GM12892 (cell line): ENCODE results near the gene LPCAT3.

Source experiments
- POLR2A ChIP-seq: IDR thresholded peaks from 2 replicates; pipeline ENCODE4 v1.6.1; 2011; ENCODE audit warnings: low read depth, low read length, control low read depth
- POLR2AphosphoS5 ChIP-seq: IDR thresholded peaks from 2 replicates; pipeline ENCODE4 v1.6.1; 2011; ENCODE audit warnings: low read depth, low read length, control low read depth

DNA sequence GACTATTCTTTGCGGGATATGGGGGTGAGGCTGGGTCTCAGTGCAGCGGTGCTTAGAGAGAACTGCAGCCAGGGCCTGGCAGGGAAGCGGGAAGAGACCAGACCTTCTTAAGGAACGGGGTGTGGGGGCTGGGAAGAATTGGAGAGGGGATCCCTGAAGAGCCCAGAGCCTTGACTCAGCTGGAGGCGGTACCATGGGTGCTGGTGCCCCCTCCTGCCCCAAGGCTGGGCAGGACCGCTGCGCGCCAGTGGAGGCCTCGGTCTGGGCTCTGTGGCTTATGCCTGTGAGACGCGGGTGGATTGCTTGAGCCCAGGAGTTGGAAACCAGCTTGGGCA is 76.0 kb downstream of the LPCAT3 start:
- TF ChIP-seq POLR2A = no peak
- TF ChIP-seq POLR2AphosphoS5 = no peak
